ENCODE measurements around the gene WNT7B.

Gene WNT7B

GRCh38 chr22:45977003-45977411 lies at the start of gene WNT7B:
Gene WNT7B, minus strand, starts transcription at chr22:45977162. Its CDS starts 408 bp downstream, at chr22:45976754.
- H3K27ac ChIP-seq = peak within 1 kb of the TSS; percentile 33
- peak; percentile 72 for DNase-seq (ENCODE audit: low read depth, low spot score)

GRCh38 chr22:46025973-46026898 lies 49.3 kb upstream of the WNT7B start:
- no peak for DNase-seq (ENCODE audit: low read depth, low spot score)
- H3K27ac ChIP-seq = no peak overlapping the region

GRCh38 chr22:46025225-46025972 lies 48.4 kb upstream of the WNT7B start:
- H3K27ac ChIP-seq = no peak overlapping the region
- no peak for DNase-seq (ENCODE audit: low read depth, low spot score)

- DNase-seq (ENCODE audit: low read depth, low spot score) = no peak
- H3K27ac ChIP-seq = no peak overlapping the region
These were observed 47.3 kb upstream of the WNT7B start for GRCh38 chr22:46024136-46024840.

- H3K27ac ChIP-seq = no peak overlapping the region
- DNase-seq (ENCODE audit: low read depth, low spot score) = no peak
These were observed 46.6 kb upstream of the WNT7B start for GRCh38 chr22:46023558-46023981.

- H3K27ac ChIP-seq = no peak overlapping the region
These were observed 46.0 kb upstream of the WNT7B start for GRCh38 chr22:46022881-46023512.

GRCh38 chr22:46021577-46021976 lies 44.6 kb upstream of the WNT7B start:
- H3K27ac ChIP-seq = no peak overlapping the region
- no peak for DNase-seq (ENCODE audit: low read depth, low spot score)

More at GRCh38 chr22:46022881-46023512, 46.0 kb upstream of the WNT7B start:
- DNase-seq (ENCODE audit: low read depth, low spot score) = no peak

GRCh38 chr22:46019351-46019750 lies 42.4 kb upstream of the WNT7B start:
- DNase-seq (ENCODE audit: low read depth, low spot score) = no peak

GRCh38 chr22:46018859-46019258 lies 41.9 kb upstream of the WNT7B start:
- no peak for DNase-seq (ENCODE audit: low read depth, low spot score)
- peak overlapping the region; percentile 33 for H3K27ac ChIP-seq

More at GRCh38 chr22:46019351-46019750, 42.4 kb upstream of the WNT7B start:
- peak overlapping the region; percentile 33 for H3K27ac ChIP-seq

GRCh38 chr22:46017166-46017565 lies 40.2 kb upstream of the WNT7B start:
- no peak overlapping the region for H3K27ac ChIP-seq
- DNase-seq (ENCODE audit: low read depth, low spot score) = no peak

GRCh38 chr22:46013460-46014416 lies 36.8 kb upstream of the WNT7B start:
- H3K27ac ChIP-seq = peak overlapping the region; percentile 97
- peak; percentile 79 for DNase-seq (ENCODE audit: low read depth, low spot score)

GRCh38 chr22:46012881-46013281 lies 35.9 kb upstream of the WNT7B start:
- no peak for DNase-seq (ENCODE audit: low read depth, low spot score)
- H3K27ac ChIP-seq = peak overlapping the region; percentile 97

- peak overlapping the region; percentile 97 for H3K27ac ChIP-seq
- DNase-seq (ENCODE audit: low read depth, low spot score) = no peak
These were observed 35.4 kb upstream of the WNT7B start for GRCh38 chr22:46012182-46012880.

- DNase-seq (ENCODE audit: low read depth, low spot score) = no peak
- no peak overlapping the region for H3K27ac ChIP-seq
These were observed 34.7 kb upstream of the WNT7B start for GRCh38 chr22:46011627-46012181.

- peak overlapping the region; percentile 99 for H3K27ac ChIP-seq
- DNase-seq (ENCODE audit: low read depth, low spot score) = no peak
These were observed 34.1 kb upstream of the WNT7B start for GRCh38 chr22:46010951-46011626.

- DNase-seq (ENCODE audit: low read depth, low spot score) = peak; percentile 46
- peak overlapping the region; percentile 99 for H3K27ac ChIP-seq
These were observed 33.4 kb upstream of the WNT7B start for GRCh38 chr22:46010207-46010867.

GRCh38 chr22:46009730-46010129 lies 32.8 kb upstream of the WNT7B start:
- no peak for DNase-seq (ENCODE audit: low read depth, low spot score)
- H3K27ac ChIP-seq = peak overlapping the region; percentile 99

Measured in epithelial cell of prostate (primary cell).